ENCODE results near the gene TLK1.

TLK1 gene

GRCh38 chr2:170972296-170973224 is 188.1 kb downstream of the TLK1 start:
- Mint-ChIP-seq H3K4me1 (ENCODE audit: low read depth) (peaks cover 4% of the 10 kb centered on the region), H3K27me3 (ENCODE audit: low read depth) (no peaks in the 10 kb centered on the region), H3K4me3 (peak overlapping the region; percentile 64), H3K9me3 (no peaks in the 10 kb centered on the region), H3K27ac (no peak overlapping the region), H3K36me3 (ENCODE audit: low read depth) (peaks cover 5% of the 10 kb centered on the region)

GRCh38 chr2:170971071-170971470 is 189.6 kb downstream of the TLK1 start:
- Mint-ChIP-seq H3K4me3 (no peak overlapping the region), H3K36me3 (ENCODE audit: low read depth) (peaks cover 15% of the 10 kb centered on the region), H3K4me1 (ENCODE audit: low read depth) (peaks cover 4% of the 10 kb centered on the region), H3K9me3 (no peaks in the 10 kb centered on the region), H3K27me3 (ENCODE audit: low read depth) (no peaks in the 10 kb centered on the region), H3K27ac (no peak overlapping the region)

GRCh38 chr2:170969872-170970496 is 190.7 kb downstream of the TLK1 start:
- H3K36me3 Mint-ChIP-seq (ENCODE audit: low read depth): peaks cover 22% of the 10 kb centered on the region
- H3K4me3 Mint-ChIP-seq: no peak overlapping the region
- no peak overlapping the region for H3K27ac Mint-ChIP-seq
- no peaks in the 10 kb centered on the region for H3K9me3 Mint-ChIP-seq
- peaks cover 4% of the 10 kb centered on the region for H3K4me1 Mint-ChIP-seq (ENCODE audit: low read depth)
- H3K27me3 Mint-ChIP-seq (ENCODE audit: low read depth): no peaks in the 10 kb centered on the region

GRCh38 chr2:170969030-170969429 is 191.7 kb downstream of the TLK1 start:
- H3K4me3 Mint-ChIP-seq: no peak overlapping the region
- H3K9me3 Mint-ChIP-seq: no peaks in the 10 kb centered on the region
- no peak overlapping the region for H3K27ac Mint-ChIP-seq
- H3K36me3 Mint-ChIP-seq (ENCODE audit: low read depth): peaks cover 23% of the 10 kb centered on the region
- no peaks in the 10 kb centered on the region for H3K27me3 Mint-ChIP-seq (ENCODE audit: low read depth)
- peaks cover 1% of the 10 kb centered on the region for H3K4me1 Mint-ChIP-seq (ENCODE audit: low read depth)

GRCh38 chr2:170968205-170969003 is 192.3 kb downstream of the TLK1 start:
- Mint-ChIP-seq H3K27ac (no peak overlapping the region), H3K27me3 (ENCODE audit: low read depth) (no peaks in the 10 kb centered on the region), H3K4me3 (no peak overlapping the region), H3K36me3 (ENCODE audit: low read depth) (peaks cover 23% of the 10 kb centered on the region), H3K9me3 (no peaks in the 10 kb centered on the region), H3K4me1 (ENCODE audit: low read depth) (peaks cover 1% of the 10 kb centered on the region)

DNA sequence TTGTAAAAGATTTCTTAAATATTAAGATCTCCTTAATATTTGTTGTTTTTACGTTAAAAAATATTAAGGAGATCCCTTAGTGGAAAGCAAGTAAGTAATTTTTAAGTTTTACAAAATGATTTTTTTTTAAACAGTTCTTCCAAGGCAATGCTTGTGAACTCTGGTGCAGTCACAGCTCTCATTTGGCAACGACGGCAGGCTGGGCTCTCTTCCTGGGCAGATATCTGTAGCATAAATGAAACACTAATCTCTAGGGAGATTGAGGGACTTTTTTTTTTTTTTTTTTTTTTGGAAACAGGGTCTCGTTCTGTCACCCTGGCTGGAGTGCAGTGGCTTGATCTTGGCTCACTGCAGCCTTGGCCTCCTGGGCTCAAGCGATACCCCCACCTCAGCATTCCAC is 193.1 kb downstream of the TLK1 start:
- Mint-ChIP-seq H3K36me3 (ENCODE audit: low read depth) (peaks cover 26% of the 10 kb centered on the region), H3K27ac (no peak overlapping the region), H3K9me3 (no peaks in the 10 kb centered on the region), H3K4me3 (no peak overlapping the region), H3K27me3 (ENCODE audit: low read depth) (no peaks in the 10 kb centered on the region), H3K4me1 (ENCODE audit: low read depth) (peaks cover 2% of the 10 kb centered on the region)

GRCh38 chr2:170966648-170967396 is 193.9 kb downstream of the TLK1 start:
- H3K27me3 Mint-ChIP-seq (ENCODE audit: low read depth): no peaks in the 10 kb centered on the region
- H3K4me1 Mint-ChIP-seq (ENCODE audit: low read depth): peaks cover 2% of the 10 kb centered on the region
- no peak overlapping the region for H3K4me3 Mint-ChIP-seq
- H3K27ac Mint-ChIP-seq: no peak overlapping the region
- H3K36me3 Mint-ChIP-seq (ENCODE audit: low read depth): peaks cover 26% of the 10 kb centered on the region
- H3K9me3 Mint-ChIP-seq: no peaks in the 10 kb centered on the region

- Mint-ChIP-seq H3K4me1 (ENCODE audit: low read depth) (peaks cover 2% of the 10 kb centered on the region), H3K9me3 (no peaks in the 10 kb centered on the region), H3K4me3 (no peak overlapping the region), H3K36me3 (ENCODE audit: low read depth) (peaks cover 26% of the 10 kb centered on the region), H3K27me3 (ENCODE audit: low read depth) (no peaks in the 10 kb centered on the region), H3K27ac (no peak overlapping the region)
Observed at GRCh38 chr2:170965446-170966225, 195.1 kb downstream of the TLK1 start.

DNA sequence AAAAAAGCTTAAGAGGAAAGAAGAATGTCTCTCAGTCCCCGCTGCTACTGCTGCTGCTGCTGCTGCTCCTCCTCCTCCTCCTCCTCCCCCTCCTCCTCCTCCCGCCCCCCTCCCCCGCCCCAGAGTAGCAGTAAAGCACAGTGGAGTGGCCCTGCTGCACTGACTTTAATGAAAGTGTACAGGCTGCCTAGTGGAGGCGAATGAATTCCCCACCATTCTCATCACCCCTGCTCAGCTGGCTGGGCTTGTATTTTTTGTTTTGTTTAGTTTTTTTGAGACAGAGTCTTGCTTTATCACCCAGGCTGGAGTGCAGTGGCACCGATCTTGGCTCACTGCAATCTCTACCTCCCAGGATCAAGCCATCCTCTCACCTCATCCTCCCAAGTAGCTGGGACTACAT is 197.3 kb downstream of the TLK1 start:
- Mint-ChIP-seq H3K27ac (no peak overlapping the region), H3K36me3 (ENCODE audit: low read depth) (peaks cover 30% of the 10 kb centered on the region), H3K27me3 (ENCODE audit: low read depth) (no peaks in the 10 kb centered on the region), H3K9me3 (no peaks in the 10 kb centered on the region), H3K4me3 (no peak overlapping the region), H3K4me1 (ENCODE audit: low read depth) (peaks cover 2% of the 10 kb centered on the region)

DNA sequence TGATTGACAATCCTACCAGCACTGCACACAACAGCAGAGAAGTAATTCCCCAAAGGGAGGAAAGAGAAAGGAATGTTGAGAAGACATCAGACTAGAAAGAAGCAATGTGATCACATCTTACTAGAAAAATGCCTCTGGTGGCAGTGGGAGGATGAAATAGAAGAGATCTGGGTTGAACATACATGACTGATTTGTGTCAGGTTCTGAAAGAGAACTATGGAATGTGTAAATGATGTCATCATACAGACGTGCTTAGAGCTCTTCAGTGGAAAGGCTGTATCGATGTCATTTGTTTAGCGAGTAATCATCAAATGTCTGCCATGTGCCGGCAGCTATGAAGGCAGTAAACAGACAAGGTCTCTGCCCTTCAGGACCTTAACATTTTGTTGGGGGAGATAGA is 206.8 kb downstream of the TLK1 start:
- Mint-ChIP-seq H3K4me1 (ENCODE audit: low read depth) (no peaks in the 10 kb centered on the region), H3K36me3 (ENCODE audit: low read depth) (peaks cover 60% of the 10 kb centered on the region), H3K9me3 (no peaks in the 10 kb centered on the region), H3K27ac (no peak overlapping the region), H3K27me3 (ENCODE audit: low read depth) (no peaks in the 10 kb centered on the region), H3K4me3 (no peak overlapping the region)

GRCh38 chr2:170950221-170950761 is 210.4 kb downstream of the TLK1 start:
- Mint-ChIP-seq H3K9me3 (no peaks in the 10 kb centered on the region), H3K27me3 (ENCODE audit: low read depth) (no peaks in the 10 kb centered on the region), H3K36me3 (ENCODE audit: low read depth) (peaks cover 44% of the 10 kb centered on the region), H3K4me3 (no peak overlapping the region), H3K27ac (no peak overlapping the region), H3K4me1 (ENCODE audit: low read depth) (peaks cover 4% of the 10 kb centered on the region)

- Mint-ChIP-seq H3K9me3 (no peaks in the 10 kb centered on the region), H3K27ac (no peak overlapping the region), H3K4me3 (no peak overlapping the region), H3K4me1 (ENCODE audit: low read depth) (peaks cover 4% of the 10 kb centered on the region), H3K27me3 (ENCODE audit: low read depth) (no peaks in the 10 kb centered on the region), H3K36me3 (ENCODE audit: low read depth) (peaks cover 37% of the 10 kb centered on the region)
Observed at GRCh38 chr2:170949415-170949814, 211.3 kb downstream of the TLK1 start.

- Mint-ChIP-seq H3K9me3 (no peaks in the 10 kb centered on the region), H3K4me1 (ENCODE audit: low read depth) (peaks cover 15% of the 10 kb centered on the region), H3K36me3 (ENCODE audit: low read depth) (peaks cover 7% of the 10 kb centered on the region), H3K27ac (no peak overlapping the region), H3K4me3 (no peak overlapping the region), H3K27me3 (ENCODE audit: low read depth) (no peaks in the 10 kb centered on the region)
Observed at GRCh38 chr2:170944545-170944944, 216.1 kb downstream of the TLK1 start.

All from T-helper 1 cell treated with Interleukin-12 subunit alpha and Interleukin-12 subunit beta and Interleukin-4 antibody, amounts not matched to agents 30 μg/mL and 1 μg/mL, for 36 hours (primary cell).